NCI-H2029 treated with DMSO at 0.1 percent for 48 hours (cell line): Measurements from ENCODE around the gene ESYT2.

Experiments
- DNase-seq: peaks from one replicate; lab custom pipeline; 2025; lab: John Stamatoyannopoulos, UW

The ESYT2 gene

GRCh38 chr7:158695726-158696452 is 133.4 kb downstream of the ESYT2 start:
- peak; percentile 23 for DNase-seq

- no peak for DNase-seq
Observed at GRCh38 chr7:158695056-158695455, 134.3 kb downstream of the ESYT2 start.

- no peak for DNase-seq
Observed at GRCh38 chr7:158694650-158695049, 134.7 kb downstream of the ESYT2 start.

- DNase-seq: no peak
Observed at GRCh38 chr7:158689488-158689887, 139.8 kb downstream of the ESYT2 start.

GRCh38 chr7:158687406-158687805 is 141.9 kb downstream of the ESYT2 start:
- no peak for DNase-seq

- DNase-seq: no peak
Observed at GRCh38 chr7:158685693-158686092, 143.6 kb downstream of the ESYT2 start.

GRCh38 chr7:158684329-158684728 is 145.0 kb downstream of the ESYT2 start:
- no peak for DNase-seq

GRCh38 chr7:158683541-158683940 is 145.8 kb downstream of the ESYT2 start:
- no peak for DNase-seq

- DNase-seq: no peak
Observed at GRCh38 chr7:158682456-158682855, 146.9 kb downstream of the ESYT2 start.
